HepG2 (cell line): ENCODE data around the gene TOLLIP. TPM values are rescaled to one million over a fixed set of nuclear protein-coding genes. Genes with fewer than 3 reads are reported as not detected.

Experiments
- ATAC-seq: fragments of 200-7000 bp; cut with Tn5 transposase; 3 replicates; pipeline ENCODE4 v1.9.1; 2020; ENCODE audit warnings: mild to moderate bottlenecking, moderate library complexity
- BruUV-seq: library from RNA; stranded (reverse); fragments of 400-500 nt; replicated peaks from 2 replicates; lab custom pipeline; 2021; lab: Mats Ljungman, UMichigan
- CTCF ChIA-PET: fragments of 300-600 bp; formaldehyde crosslinking; extraction: SDS; loops from one replicate; lab custom pipeline; 2021; ENCODE audit warnings: low total read pairs, inconsistent platforms, low intra/inter-chr PET ratio; lab: Yijun Ruan, JAX
- POLR2A ChIA-PET: fragments of 350-600 bp; sonication (Branson Sonifier 250); formaldehyde crosslinking; loops from one replicate; lab custom pipeline; 2020; ENCODE audit warnings: antibody characterized with exemption, inconsistent platforms; lab: Yijun Ruan, JAX
- DNase-seq: peaks from one replicate; pipeline ENCODE4 v3.0.0-alpha.2; 2015; ENCODE audit warnings: low spot score
- FAIRE-seq: peaks from 3 replicates; lab custom pipeline; 2011; peaks lifted over from hg19 to GRCh38; lab: Jason Lieb, UNC
- H2AFZ ChIP-seq: one replicate; pipeline ENCODE4 v1.6.1; 2011; ENCODE audit warnings: low read length, inconsistent platforms
- H3K27ac ChIP-seq: fragments of 300-600 bp; 3 replicates; pipeline ENCODE4 v1.8.0; 2011; ENCODE audit warnings: mixed run types, mild to moderate bottlenecking, mixed read lengths, low read length, inconsistent platforms; ENCODE audit not compliant: insufficient read depth; ENCODE audit errors: extremely low read length
- H3K27me3 ChIP-seq, 2 experiments: fragments of 200-600 bp in 1 of 2; 2 replicates in 1 of 2; 3 replicates in 1 of 2; pipeline versions ENCODE4 v1.6.0 to v1.8.0; 2011; ENCODE audit warnings: low read length in 2 of 2, mild to moderate bottlenecking in 2 of 2, moderate library complexity in 2 of 2, inconsistent platforms in 1 of 2; ENCODE audit not compliant: insufficient read depth in 2 of 2, control insufficient read depth in 1 of 2
- H3K36me3 ChIP-seq, 2 experiments: fragments of 200-600 bp in 1 of 2; replicated peaks in 1 of 2; 2 replicates in 1 of 2; 3 replicates in 1 of 2; pipeline versions ENCODE4 v1.5.1 to v1.8.0; 2011; ENCODE audit warnings: low read length in 2 of 2, inconsistent platforms in 1 of 2; ENCODE audit not compliant: insufficient read depth in 2 of 2, control insufficient read depth in 1 of 2
- H3K4me1 ChIP-seq: 2 replicates; pipeline ENCODE4 v1.5.1; 2012; ENCODE audit warnings: low read length, inconsistent platforms; ENCODE audit not compliant: insufficient read depth
- H3K4me2 ChIP-seq: 2 replicates; pipeline ENCODE4 v1.6.0; 2011; ENCODE audit warnings: low read depth, low read length, inconsistent platforms
- H3K4me3 ChIP-seq, 3 experiments: fragments of 200-600 bp in 1 of 3; sonication (generic), shearing (Covaris generic) in 1 of 3; replicated peaks in 1 of 3; 2 replicates each; pipeline ENCODE4 v1.5.1; 2011 to 2016; ENCODE audit warnings: low read length in 3 of 3, inconsistent platforms in 2 of 3, low read depth in 2 of 3, mild to moderate bottlenecking in 2 of 3, control low read depth in 1 of 3, mixed read lengths in 1 of 3; ENCODE audit not compliant: insufficient read depth in 1 of 3
- H3K79me2 ChIP-seq: one replicate; pipeline ENCODE4 v1.6.1; 2011; ENCODE audit warnings: low read length, inconsistent platforms; ENCODE audit not compliant: insufficient read depth
- H3K9ac ChIP-seq: 2 replicates; pipeline ENCODE4 v1.6.0; 2011; ENCODE audit warnings: mild to moderate bottlenecking, low read depth, low read length, inconsistent platforms; ENCODE audit not compliant: insufficient read depth
- H3K9me3 ChIP-seq: 2 replicates; pipeline ENCODE4 v1.5.1; 2012; ENCODE audit warnings: mild to moderate bottlenecking, low read length
- H4K20me1 ChIP-seq: 2 replicates; pipeline ENCODE4 v1.6.0; 2011; ENCODE audit warnings: inconsistent platforms, mild to moderate bottlenecking, low read length, moderate library complexity; ENCODE audit not compliant: insufficient read depth
- ETV5 ChIP-seq: IDR thresholded peaks from 2 replicates; pipeline ENCODE4 v1.6.1; 2018; ENCODE audit warnings: missing biosample characterization, missing genetic modification reagents, inconsistent platforms, borderline replicate concordance
- HOXD1 ChIP-seq: sonication (generic); formaldehyde crosslinking; IDR thresholded peaks from 2 replicates; pipeline ENCODE4 v1.5.0; 2020; ENCODE audit warnings: missing genetic modification reagents
- KMT2A ChIP-seq: sonication (generic); formaldehyde crosslinking; IDR thresholded peaks from 2 replicates; pipeline ENCODE4 v1.4.0; 2020; ENCODE audit warnings: missing genetic modification reagents
- MED1 ChIP-seq: sonication (generic); formaldehyde crosslinking; IDR thresholded peaks from 2 replicates; pipeline ENCODE4 v1.4.0; 2020; ENCODE audit warnings: missing genetic modification reagents
- MXI1 ChIP-seq: IDR thresholded peaks from 3 replicates; pipeline ENCODE4 v1.6.1; 2012; ENCODE audit warnings: low read depth, low read length, inconsistent platforms, borderline replicate concordance
- NCOR1 ChIP-seq: fragments of 200-600 bp; sonication (generic); IDR thresholded peaks from 2 replicates; pipeline ENCODE4 v1.7.0; 2017; ENCODE audit warnings: antibody characterized with exemption, low read length, borderline replicate concordance
- NPAS2 ChIP-seq: sonication (generic); formaldehyde crosslinking; IDR thresholded peaks from 2 replicates; pipeline ENCODE4 v1.8.0; 2022; ENCODE audit warnings: mild to moderate bottlenecking, missing genetic modification reagents, borderline replicate concordance
- SOX13 ChIP-seq, 3 experiments: fragments of 450-650 bp in 1 of 3; sonication (generic) in 1 of 3; formaldehyde crosslinking in 1 of 3; IDR thresholded peaks in 2 of 3; conservative IDR thresholded peaks in 1 of 3; 2 replicates each; pipeline versions ENCODE4 v1.5.0 to v1.6.1; 2016 to 2020; ENCODE audit warnings: antibody characterized with exemption in 1 of 3, mild to moderate bottlenecking in 1 of 3, missing compliant biosample characterization in 1 of 3, missing genetic modification reagents in 1 of 3, moderate library complexity in 1 of 3
- ZFP37 ChIP-seq: sonication (generic); formaldehyde crosslinking; IDR thresholded peaks from 2 replicates; pipeline ENCODE4 v1.4.0; 2020; ENCODE audit warnings: missing genetic modification reagents, borderline replicate concordance
- ZNF850 ChIP-seq: sonication (generic); formaldehyde crosslinking; conservative IDR thresholded peaks from 2 replicates; pipeline ENCODE4 v1.9.0; 2021; ENCODE audit warnings: mild to moderate bottlenecking, missing genetic modification reagents
- WGBS: methylation state at CpG from one replicate; pipeline ENCODE4 v1.1.6; 2017; ENCODE audit warnings: low lambda C conversion rate; 5-methylcytosine and 5-hydroxymethylcytosine counted together
- in situ Hi-C: cut with HindIII; loops from 2 replicates; pipeline ENCODE4 v1.10.0; 2017; ENCODE audit warnings: low pct_unique_long_range_greater_than_20kb; ENCODE audit not compliant: extremely low pct_ligation_motif_present
- intact Hi-C: fragments of 100-400 bp; cut with micrococcal nuclease; formaldehyde crosslinking; loops from one replicate; pipeline ENCODE4 v1.10.0; 2022; ENCODE audit not compliant: unreplicated experiment
- polyA plus RNA-seq, 8 experiments: library from polyadenylated mRNA; depleted of rRNA in 3 of 8; stranded (reverse) in 7 of 8; unstranded in 1 of 8; fragments of >200 nt; fragmentation: Illumina TruSeq in 4 of 8; extraction: Trizol in 4 of 8; gene quantifications; 2 replicates each; pipeline versions ENCODE4 v1.2.1 to v1.2.3, GENCODE V29; 2011 to 2016; ENCODE audit warnings: low read depth in 4 of 8, missing spikeins in 1 of 8, mixed read lengths in 1 of 8; ENCODE audit not compliant: insufficient read depth in 1 of 8
- total RNA-seq, 5 experiments: library from RNA; depleted of rRNA; stranded (reverse); fragments of >200 nt; fragmentation: Illumina TruSeq; extraction: Trizol; gene quantifications; 2 replicates each; pipeline ENCODE4 v1.2.3, GENCODE V29; 2016; ENCODE audit warnings: low read depth in 1 of 5
- TF ChIP-seq, protein P1 (sequence below): sonication (generic); formaldehyde crosslinking; IDR thresholded peaks from 2 replicates; pipeline ENCODE4 v1.4.0; 2020; ENCODE audit warnings: mild to moderate bottlenecking, missing genetic modification reagents
- TF ChIP-seq, protein P2 (sequence below): sonication (generic); formaldehyde crosslinking; IDR thresholded peaks from 2 replicates; pipeline ENCODE4 v1.5.1; 2020; ENCODE audit warnings: mild to moderate bottlenecking, moderate library complexity, missing genetic modification reagents
- TF ChIP-seq, protein P3 (sequence below): sonication (generic); formaldehyde crosslinking; conservative IDR thresholded peaks from 2 replicates; pipeline ENCODE4 v1.4.0; 2020; ENCODE audit warnings: missing genetic modification reagents
- TF ChIP-seq, protein P4 (sequence below): sonication (generic); formaldehyde crosslinking; IDR thresholded peaks from 2 replicates; pipeline ENCODE4 v1.4.0; 2020; ENCODE audit warnings: missing genetic modification reagents

The TOLLIP gene
- total and polyA plus RNA-seq, 2 of the 13 experiments (the other 11 are each of a cell fraction or from before 2014, with no cell fraction given) = 25.9 to 47.5 TPM

DNA sequence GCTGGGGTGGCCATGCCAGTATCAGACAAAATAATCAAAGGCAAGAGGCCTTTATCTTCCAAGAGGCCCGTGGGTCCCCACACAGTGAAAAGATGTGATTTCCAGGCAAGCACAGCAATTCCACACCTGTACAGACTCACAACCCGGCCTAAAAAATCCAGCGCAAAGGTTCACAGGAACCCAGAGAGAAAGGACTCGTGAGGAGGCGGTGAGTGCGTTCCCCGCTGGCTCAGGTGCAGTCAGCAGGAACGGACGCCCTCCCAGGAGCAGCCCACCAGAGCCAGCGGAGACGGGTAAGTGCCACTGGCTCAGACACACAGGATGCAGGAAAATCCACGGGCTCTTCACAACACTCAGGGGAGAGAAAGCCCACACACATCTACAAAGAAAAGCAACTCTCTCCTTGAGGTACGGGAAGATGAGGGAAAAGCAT, 4.4 kb downstream of the TOLLIP start (continued):
- TF ChIP-seq, protein P1, sequence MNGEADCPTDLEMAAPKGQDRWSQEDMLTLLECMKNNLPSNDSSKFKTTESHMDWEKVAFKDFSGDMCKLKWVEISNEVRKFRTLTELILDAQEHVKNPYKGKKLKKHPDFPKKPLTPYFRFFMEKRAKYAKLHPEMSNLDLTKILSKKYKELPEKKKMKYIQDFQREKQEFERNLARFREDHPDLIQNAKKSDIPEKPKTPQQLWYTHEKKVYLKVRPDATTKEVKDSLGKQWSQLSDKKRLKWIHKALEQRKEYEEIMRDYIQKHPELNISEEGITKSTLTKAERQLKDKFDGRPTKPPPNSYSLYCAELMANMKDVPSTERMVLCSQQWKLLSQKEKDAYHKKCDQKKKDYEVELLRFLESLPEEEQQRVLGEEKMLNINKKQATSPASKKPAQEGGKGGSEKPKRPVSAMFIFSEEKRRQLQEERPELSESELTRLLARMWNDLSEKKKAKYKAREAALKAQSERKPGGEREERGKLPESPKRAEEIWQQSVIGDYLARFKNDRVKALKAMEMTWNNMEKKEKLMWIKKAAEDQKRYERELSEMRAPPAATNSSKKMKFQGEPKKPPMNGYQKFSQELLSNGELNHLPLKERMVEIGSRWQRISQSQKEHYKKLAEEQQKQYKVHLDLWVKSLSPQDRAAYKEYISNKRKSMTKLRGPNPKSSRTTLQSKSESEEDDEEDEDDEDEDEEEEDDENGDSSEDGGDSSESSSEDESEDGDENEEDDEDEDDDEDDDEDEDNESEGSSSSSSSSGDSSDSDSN (CRISPR knock-in tag) = no peak; the same call in none of the 2 replicates
- TF ChIP-seq MED1 (CRISPR knock-in tag) (0 out of 2 replicates have a peak, but pooled peaks have one; percentile 5), NCOR1 (0 out of 2 replicates have a peak, but pooled peaks have one; percentile 10), KMT2A (CRISPR knock-in tag) (0 out of 2 replicates have a peak, but pooled peaks have one; percentile 35)
- TF ChIP-seq, protein P2, sequence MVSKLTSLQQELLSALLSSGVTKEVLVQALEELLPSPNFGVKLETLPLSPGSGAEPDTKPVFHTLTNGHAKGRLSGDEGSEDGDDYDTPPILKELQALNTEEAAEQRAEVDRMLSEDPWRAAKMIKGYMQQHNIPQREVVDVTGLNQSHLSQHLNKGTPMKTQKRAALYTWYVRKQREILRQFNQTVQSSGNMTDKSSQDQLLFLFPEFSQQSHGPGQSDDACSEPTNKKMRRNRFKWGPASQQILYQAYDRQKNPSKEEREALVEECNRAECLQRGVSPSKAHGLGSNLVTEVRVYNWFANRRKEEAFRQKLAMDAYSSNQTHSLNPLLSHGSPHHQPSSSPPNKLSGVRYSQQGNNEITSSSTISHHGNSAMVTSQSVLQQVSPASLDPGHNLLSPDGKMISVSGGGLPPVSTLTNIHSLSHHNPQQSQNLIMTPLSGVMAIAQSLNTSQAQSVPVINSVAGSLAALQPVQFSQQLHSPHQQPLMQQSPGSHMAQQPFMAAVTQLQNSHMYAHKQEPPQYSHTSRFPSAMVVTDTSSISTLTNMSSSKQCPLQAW (CRISPR knock-in tag) = 0 out of 2 replicates have a peak, but pooled peaks have one; percentile 65

DNA sequence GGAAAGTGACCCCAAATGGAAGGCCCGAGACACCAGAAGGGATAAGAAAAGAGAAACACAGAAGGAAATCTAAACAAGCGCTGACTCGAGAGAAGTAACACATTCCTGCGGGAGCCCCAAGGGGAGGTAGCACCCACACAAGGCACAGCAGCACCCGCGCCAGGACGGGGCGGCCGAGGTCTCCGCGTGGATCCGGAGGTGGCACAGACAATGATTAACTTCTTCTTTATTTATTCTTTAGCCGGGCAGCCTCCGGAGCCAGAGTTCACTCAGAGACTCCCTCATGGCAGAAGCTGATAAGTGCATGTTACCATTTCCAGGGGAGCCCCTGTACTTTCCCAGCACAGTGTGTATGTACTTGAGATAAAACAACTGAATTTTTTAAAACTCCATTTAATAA, 5.1 kb downstream of the TOLLIP start:
- POLR2A ChIA-PET = interaction anchor here (1.0 to 2.2 kb wide), 4 partner anchors 23 to 47 kb away, joined by 3 to 15 read pairs (median 4); no protein-coding TSS in a partner anchor
- Histone ChIP-seq H3K36me3 (peaks cover 3 to 8% of the 10 kb centered on the region in 2 experiments; a peak in 3 of 5 replicates), H4K20me1 (no peaks in the 10 kb centered on the region), H3K27ac (peak overlapping the region; percentile 95), H3K9me3 (no peaks in the 10 kb centered on the region), H3K4me1 (peaks cover 88% of the 10 kb centered on the region), H3K4me3 (peak overlapping the region in 2 of 3 experiments; percentile 53 to 69; a peak in 4 of 6 replicates), H3K9ac (peak overlapping the region; percentile 70), H2AFZ (no peak overlapping the region), H3K79me2 (peaks cover 86% of the 10 kb centered on the region), H3K27me3 (no peaks in the 10 kb centered on the region), H3K4me2 (peak overlapping the region; percentile 83)
- intact Hi-C loops (loop anchor here (10.0 kb wide), 1 partner anchor 80 kb away; the partner anchor contains the start of gene BRSK2), in situ Hi-C loops (no loop called here)
- peak; percentile 86 for FAIRE-seq
- peak; percentile 73 for ATAC-seq
- CTCF ChIA-PET = no interaction called here
- BruUV-seq = no TSS peak
- DNase-seq = peak; percentile 81
- 1% methylated on average over 11 of the region's 14 CpGs for WGBS
- TF ChIP-seq ZFP37 (peak; percentile 49; the same call in 1 of the 2 replicates), HOXD1 (CRISPR knock-in tag) (no peak), ETV5 (peak; percentile 84), SOX13 (IDR thresholded peaks at IDR 0.05) (no peak), SOX13 (CRISPR knock-in tag; conservative IDR thresholded peaks at IDR 0.05 in 1 of 2, IDR thresholded peaks at IDR 0.05 in 1 of 2) (peak in 1 of 2 experiments; percentile 54; a peak in 1 of 4 replicates), ZNF850 (no peak), MXI1 (peak; percentile 60; the same call in 1 of the 3 replicates), NPAS2 (no peak)
- TF ChIP-seq, protein P3, sequence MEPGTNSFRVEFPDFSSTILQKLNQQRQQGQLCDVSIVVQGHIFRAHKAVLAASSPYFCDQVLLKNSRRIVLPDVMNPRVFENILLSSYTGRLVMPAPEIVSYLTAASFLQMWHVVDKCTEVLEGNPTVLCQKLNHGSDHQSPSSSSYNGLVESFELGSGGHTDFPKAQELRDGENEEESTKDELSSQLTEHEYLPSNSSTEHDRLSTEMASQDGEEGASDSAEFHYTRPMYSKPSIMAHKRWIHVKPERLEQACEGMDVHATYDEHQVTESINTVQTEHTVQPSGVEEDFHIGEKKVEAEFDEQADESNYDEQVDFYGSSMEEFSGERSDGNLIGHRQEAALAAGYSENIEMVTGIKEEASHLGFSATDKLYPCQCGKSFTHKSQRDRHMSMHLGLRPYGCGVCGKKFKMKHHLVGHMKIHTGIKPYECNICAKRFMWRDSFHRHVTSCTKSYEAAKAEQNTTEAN = 0 out of 2 replicates have a peak, but pooled peaks have one; percentile 36
- TF ChIP-seq, protein P4, sequence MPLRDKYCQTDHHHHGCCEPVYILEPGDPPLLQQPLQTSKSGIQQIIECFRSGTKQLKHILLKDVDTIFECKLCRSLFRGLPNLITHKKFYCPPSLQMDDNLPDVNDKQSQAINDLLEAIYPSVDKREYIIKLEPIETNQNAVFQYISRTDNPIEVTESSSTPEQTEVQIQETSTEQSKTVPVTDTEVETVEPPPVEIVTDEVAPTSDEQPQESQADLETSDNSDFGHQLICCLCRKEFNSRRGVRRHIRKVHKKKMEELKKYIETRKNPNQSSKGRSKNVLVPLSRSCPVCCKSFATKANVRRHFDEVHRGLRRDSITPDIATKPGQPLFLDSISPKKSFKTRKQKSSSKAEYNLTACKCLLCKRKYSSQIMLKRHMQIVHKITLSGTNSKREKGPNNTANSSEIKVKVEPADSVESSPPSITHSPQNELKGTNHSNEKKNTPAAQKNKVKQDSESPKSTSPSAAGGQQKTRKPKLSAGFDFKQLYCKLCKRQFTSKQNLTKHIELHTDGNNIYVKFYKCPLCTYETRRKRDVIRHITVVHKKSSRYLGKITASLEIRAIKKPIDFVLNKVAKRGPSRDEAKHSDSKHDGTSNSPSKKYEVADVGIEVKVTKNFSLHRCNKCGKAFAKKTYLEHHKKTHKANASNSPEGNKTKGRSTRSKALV (CRISPR knock-in tag) = 0 out of 2 replicates have a peak, but pooled peaks have one; percentile 23
